Stimulated activated CD4-positive, alpha-beta T cell treated with anti-CD3 and anti-CD28 coated beads, Interleukin-12 subunit alpha, Interleukin-12 subunit beta, amount 100 ng/mL, for 4 hours (primary cell): ENCODE measurements around the gene GALR1.
"Not testable (repeated sequence)": the region's sequence is repeated elsewhere in the genome, so short reads cannot be mapped to it uniquely, and the experiment has no call there.

Experiments
- DNase-seq: peaks from one replicate; pipeline ENCODE4 v3.0.0-alpha.2; 2020

Gene GALR1

DNA sequence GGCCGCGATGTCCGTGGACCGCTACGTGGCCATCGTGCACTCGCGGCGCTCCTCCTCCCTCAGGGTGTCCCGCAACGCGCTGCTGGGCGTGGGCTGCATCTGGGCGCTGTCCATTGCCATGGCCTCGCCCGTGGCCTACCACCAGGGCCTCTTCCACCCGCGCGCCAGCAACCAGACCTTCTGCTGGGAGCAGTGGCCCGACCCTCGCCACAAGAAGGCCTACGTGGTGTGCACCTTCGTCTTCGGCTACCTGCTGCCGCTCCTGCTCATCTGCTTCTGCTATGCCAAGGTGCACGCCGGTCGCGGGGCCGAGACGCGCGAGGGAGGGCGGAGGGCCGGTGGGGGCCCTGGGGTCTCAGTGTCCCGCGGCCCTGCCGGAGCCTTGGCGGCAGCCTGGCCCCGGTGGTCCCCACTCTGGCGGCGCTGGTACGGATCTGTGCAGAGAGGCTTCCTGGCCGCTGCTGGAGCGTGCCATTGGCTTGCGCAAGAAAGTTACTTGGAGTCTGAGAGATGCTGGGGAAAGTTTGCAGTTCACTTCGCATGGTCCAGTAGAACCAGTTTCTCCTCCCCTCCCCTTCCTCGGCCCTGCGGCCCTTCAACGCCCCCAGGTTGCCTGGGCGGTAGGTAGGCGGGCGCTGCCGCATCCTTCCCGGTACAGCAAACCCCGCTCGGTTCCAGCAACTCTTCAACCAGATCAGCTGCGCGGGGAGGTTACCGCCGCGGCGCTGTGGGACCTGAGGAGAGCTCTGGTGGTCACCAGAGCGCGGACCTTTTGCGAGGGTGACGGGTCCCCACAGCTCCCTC is 1.5 kb downstream of the GALR1 start:
- no peak for DNase-seq

DNA sequence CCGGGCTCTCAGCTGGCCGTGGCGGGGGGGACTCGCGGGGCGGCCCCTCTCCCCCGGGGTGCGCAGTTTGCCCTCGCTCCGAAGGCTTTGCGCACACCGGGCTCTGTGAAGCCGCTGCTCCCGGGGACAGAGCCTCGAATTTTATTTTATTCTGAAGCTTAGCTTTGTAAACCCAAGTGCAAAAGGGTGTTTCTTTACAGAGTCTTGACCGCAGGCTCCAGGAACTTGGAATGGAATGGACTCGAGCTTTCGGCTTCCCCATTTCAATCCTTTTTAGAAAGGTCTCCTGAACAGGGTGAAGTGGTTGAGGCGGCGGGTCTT is 2.0 kb downstream of the GALR1 start:
- no peak for DNase-seq

DNA sequence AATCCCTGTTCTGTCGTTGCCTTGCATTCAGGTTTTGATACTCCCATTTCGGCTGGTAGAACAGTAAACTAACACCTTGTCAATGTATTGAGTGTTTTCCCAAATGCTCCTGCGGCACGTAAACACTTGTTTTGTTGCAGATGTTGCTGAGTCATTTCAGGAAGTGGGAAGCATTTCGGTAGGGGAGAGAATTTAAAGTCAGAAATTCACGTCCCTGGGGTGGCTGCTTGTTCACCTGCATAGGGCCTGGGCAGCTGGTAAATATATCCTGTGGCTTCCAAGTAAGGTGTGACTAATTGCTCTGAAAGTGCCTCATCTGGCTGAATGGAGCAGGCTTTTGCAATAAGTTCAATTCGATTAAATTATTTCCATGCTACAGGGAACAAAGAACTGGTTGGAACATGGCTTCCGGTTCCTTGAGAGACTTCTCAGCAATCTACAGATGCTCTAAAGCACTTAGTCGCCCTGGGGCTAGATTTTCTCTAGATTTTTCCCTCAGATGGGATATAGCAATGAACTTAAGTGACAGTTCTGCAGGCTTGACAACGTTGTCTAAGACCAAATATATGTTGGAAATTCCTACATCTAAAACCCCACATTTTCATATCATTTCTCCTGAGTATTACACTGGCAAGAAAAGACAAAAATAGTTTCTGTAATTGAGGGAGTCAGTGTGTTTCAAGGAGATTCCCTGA is 5.2 kb downstream of the GALR1 start:
- DNase-seq = no peak

DNA sequence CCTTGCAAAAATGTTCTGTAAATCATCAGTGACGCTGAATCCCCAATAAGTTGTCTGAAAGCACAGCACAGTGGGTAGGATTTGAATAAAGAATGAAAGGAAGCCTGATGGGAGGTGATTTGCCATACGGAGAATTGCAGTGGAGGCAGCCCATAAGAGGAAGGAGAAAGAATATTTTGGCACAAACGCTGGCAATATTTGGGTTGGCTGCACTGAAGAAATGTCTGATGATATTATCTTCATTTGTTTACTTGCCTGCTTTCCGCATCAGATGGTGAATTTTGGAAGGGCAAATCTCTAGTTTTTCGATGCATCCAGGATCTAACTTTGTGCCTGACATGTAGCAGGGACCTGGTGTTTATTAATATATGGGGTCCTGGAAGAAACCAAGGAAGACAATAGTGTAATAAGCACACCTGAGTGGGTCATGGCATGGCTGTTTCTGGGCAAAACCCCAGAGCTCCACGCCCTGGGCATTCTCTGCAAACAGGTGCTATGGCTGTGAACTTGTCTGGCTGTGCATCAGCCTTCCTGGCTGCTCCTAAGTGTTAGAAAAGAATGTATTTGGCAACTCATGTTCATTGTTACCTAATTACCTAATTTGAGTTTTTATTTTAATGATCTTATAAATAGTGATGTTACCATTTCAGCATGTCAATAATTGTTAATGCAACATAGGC is 5.9 kb downstream of the GALR1 start:
- DNase-seq = no peak

DNA sequence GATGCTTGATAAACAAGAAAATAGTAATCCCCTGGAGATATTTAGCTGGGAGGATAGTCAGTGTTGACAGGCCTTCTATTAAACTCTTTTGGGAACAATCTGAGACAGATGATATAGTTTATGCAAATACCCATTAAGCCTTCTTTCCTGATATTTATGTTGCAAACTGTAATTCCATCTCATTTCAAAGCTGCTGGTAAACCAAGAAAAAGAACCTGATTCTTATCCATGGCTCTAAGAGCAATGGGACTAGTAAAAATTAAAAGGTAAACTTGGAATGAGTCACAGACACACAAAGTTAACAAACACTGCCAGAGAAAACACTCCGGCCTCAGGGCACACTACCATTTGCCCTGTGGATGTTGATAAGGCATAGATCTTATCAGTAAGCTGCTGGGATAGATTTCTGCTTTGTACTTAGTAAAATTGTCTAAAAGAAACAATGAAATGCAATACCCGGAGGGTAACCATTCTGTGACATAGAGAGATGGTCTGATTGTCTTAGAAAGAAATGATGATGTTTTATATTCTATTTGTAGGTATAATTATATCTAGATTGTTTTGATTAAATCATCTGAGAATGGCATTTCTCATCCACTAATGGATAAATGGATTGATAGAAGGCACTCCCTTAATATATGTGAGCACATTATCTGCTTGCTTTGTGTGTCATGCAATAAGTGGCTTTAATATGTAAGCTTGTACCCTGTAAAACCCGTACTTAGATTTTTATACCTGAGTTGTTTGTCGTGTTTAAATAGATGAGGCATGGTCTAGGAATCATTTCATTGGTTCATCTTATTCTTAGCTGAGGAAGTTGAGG is 13.2 kb downstream of the GALR1 start:
- DNase-seq = no peak

DNA sequence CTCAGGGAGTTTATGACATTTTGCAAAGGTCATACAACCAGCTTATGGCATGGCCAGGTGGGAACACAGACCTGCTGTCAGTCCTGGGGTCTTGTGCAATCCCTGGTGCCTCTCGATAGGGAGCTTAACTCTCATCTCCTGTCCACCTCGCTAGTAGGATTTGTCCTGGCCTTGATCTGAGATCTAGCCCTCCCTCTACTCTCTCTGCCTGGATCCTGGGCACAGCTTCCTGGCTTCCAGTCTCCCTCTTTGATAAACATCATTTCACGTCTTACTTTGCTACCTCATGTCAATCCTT is 13.8 kb downstream of the GALR1 start:
- no peak for DNase-seq

DNA sequence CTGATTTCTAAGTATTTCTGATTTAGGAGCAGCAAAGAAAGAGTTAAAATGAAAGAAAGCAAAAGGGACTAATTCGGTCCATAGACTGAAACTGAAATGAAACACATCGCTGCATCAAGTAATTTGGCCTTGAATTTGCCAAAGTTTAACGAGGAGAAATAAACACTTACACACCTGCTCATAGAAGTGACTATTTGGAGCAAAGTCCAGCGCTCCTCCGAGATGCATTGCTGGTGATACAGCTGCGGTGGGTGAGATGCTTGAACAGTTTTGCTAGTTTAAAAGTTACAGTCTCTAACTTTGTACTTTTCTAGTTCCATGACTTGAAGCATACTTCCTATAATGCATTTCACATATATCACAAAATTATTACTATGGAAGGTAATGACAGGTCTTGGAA is 18.3 kb downstream of the GALR1 start:
- no peak for DNase-seq

DNA sequence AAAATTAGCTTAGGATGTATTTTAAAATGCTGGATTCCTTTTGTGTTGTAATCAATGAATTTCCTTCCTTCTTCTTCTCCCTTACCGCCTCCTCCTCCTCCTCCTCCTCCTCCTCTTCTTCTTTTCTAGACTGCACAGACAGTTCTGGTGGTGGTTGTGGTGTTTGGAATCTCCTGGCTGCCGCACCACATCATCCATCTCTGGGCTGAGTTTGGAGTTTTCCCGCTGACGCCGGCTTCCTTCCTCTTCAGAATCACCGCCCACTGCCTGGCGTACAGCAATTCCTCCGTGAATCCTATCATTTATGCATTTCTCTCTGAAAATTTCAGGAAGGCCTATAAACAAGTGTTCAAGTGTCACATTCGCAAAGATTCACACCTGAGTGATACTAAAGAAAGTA is 18.8 kb downstream of the GALR1 start:
- DNase-seq = no peak

DNA sequence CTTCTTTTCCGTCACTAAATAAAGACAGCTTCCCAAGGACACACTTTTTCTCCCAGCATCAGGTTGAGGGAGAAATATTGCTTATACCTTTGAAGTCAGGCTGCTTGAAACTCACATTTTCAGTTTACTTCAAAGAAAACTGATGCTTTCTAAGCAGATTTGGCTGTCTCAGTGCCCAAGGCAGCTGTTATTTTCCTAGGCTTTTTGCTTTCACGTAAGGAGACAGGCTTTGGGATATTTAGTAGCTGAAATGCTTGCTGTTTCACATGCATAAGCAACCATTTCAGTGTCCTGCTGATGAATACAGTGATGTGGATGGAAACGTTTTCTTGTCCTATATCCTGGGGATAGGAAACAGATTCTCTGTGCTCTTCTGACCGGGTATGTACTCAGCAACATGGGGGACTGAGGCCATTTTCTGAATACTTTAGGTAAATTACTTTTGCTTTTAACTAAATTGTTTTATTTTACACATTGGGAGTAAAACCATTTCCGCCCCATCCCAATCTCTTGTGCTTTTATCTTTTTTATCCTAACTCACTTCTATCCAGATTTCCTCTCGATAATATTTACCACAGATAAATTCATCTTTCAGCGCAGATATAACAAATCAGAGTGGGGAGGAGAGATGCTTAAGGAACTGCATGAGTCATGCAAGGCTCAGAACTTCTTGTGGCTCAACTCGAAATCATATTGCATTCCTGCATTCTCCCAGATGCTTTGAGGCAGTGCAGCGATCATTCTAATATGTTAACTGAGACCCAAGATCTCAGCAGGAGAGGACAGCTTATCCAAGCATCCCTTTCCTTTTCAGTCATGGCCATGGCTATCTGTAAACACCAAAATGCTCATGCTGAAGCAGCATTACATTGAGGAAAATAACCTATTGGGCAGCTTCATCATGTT is 22.2 kb downstream of the GALR1 start:
- no peak for DNase-seq

DNA sequence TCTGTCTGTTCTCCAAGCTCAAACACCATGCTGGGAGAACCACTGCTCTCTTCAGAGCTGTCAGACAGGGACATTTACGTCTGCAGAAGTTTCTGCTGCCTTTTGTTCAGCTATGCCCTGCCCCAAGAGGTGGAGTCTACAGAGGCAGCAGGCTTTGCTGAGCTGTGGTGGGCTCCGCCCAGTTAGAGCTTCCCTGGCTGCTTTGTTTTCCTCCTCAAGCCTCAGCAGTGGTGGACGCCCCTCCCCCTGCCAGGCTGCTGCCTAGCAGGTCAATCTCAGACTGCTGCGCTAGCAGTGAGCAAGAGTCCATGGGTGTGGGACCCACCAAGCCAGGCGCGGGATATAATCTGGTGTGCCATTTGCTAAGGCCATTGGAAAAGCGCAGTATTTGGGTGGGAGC is 41.2 kb downstream of the GALR1 start:
- not testable (repeated sequence) for DNase-seq

DNA sequence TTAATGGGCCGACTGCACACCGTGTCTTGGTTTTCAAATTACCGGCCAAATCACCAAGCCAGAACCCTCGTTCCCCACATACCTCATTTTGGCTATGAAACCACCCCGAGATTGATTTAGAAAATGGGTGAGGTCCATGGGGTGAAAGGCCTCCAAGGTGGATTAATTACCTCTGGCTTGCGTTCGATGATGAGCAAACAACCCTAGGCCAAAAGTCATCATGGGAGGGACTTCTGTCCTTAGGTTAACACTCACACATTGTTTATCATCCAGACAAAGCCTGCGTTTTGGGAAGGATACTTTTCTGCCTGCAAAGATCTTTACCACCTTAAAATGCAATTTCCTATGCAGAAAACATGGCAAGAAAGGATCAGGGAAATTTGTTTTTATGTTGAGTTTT is 48.5 kb downstream of the GALR1 start:
- no peak for DNase-seq

DNA sequence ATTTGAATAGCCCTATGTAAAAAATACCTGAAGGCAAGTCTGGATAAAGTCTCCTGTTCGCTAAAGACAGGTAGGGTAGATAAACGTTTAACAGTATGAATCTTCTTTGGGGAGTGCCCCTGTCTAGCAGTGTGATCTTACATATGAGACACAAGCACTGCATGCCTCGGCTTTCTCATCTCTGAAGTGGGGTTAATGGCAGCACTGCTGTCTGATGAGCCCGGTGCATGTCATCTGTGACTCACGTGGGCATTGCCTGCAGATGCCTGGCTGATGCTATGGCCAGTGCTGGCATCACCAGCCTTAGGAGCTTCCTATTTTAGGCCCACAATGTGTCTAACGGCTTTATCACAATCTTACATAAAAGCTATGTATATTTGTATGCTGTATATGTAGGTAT is 50.1 kb downstream of the GALR1 start:
- DNase-seq = no peak

DNA sequence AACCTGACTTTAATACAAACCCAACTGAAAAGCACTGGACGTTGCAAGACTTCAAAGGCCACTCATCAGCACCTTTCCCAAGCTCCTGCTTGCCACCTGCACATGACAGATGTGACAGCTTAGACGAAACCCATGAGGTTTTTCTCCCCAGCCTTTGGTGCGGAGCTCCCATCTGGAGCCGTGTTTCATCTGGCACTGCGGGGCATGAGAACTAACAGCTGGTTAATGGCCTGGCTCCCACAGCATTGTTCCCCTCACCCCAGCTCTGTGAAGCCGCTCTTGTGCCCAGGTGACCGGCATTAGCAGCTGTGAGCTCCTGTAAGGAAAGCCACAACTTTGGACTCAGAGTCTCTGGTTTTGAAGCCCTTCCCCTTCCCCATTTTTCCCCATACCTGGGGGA is 50.9 kb downstream of the GALR1 start:
- no peak for DNase-seq

DNA sequence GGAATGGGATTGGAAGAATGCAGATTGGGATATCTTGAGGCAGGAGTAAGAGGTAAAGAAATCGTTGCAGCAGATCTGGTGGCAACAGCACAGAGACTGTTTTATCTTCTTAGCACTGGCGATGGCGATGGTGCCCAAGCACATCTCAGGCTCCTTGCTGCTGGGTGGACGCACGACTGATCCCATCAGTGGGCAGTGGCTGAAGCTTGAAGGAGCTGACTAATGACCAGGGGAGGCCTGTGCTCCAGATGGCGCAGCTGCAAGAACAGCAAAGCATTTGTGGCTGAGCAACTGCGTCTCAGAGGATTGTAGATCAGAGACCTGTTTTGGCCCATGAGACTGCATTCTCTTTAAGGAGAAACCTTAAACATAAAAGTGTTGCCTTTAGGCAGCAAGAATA is 54.6 kb downstream of the GALR1 start:
- DNase-seq = no peak

DNA sequence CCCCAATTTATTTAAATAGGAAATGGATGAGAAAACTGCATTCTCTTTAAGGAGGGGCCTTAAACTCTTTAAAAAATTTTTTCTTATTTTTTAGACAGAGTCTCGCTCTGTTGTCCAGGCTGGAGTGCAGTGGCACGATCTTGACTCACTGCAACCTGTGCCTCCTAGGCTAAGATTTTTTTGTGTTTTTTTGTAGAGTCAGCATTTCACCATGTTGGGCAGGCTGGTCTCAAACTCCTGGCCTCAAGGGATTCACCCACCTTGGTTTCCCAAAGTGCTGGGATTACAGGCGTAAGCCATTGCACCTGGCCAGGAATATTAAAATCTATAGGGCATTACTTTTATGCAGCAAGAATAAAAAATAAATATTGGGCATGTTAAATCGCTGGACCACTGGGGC is 56.0 kb downstream of the GALR1 start:
- no peak for DNase-seq

DNA sequence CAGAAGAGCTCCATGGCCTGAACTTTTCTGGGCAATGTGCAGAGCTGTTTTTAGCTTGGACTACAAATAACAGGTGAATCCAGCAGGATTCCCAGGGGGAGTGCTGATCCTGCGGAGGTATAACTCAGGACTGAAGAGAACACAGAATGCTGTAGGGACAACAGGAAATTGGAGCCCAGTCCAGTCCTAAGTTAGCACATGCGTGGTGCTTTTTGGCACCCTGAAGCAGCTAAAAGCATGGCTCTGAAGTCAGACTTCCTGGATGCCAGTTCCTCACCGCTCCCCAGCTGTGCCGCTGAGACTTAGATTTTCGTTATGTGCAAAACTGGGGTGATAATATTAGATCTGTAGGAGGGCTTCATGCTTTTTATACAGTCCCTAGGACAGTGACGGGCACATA is 58.6 kb downstream of the GALR1 start:
- no peak for DNase-seq

DNA sequence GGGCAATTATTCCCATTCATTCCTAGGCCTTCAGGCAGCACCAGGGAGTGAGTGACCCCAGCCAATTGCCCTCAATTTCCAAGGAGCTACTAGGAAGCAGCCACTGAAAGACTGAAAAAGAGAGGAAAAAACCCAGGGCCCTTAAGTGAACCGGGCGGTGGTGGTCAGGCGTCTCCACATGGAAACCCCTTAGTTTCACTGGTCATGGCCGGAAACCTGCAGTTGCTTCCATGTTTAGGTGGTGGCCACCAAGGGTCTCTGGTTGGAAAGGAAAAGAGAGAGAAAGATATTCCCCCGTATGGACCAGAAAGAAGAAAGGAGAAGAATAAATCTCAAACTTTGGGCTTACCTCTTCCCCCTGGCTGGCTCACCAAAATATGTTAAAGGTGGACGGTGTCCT is 64.9 kb downstream of the GALR1 start:
- DNase-seq = no peak

DNA sequence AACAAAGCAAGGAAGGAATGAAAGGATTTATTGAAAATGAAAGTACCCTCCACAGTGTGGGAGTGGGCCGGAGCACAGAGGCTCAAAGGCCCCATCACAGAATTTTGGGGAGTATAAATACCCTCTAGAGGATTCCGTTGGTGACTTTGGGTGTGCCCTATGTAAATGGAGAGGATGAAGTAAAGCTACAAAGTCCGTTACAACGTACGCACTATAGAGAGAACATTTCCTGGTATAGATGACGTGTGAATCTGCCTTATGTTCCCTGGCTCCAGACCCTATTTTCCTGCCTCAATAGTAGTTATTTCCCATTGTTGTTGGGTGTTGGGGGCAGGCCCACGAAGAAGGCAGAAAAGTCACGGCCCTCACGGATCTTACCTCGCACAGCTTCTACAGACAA is 65.3 kb downstream of the GALR1 start:
- DNase-seq = no peak

DNA sequence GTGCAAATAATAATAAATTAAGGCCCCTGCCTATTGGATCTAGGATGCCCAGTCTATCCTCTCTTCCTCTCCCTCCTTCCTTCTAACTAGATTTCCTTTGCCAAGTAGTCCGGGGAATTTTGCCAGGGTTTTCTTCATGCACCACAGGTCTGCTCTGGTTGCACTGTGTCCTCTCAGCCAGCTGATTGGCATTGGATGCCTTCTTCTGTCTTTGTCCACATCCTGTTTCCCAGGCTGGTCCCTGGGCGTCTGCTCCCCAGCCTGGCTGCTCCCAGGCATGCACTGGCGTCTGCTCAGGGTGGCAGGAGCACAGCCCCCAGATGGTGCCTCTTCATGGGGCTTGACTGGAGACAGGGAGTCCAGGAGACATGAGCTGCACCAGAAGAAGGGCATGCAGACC is 66.4 kb downstream of the GALR1 start:
- no peak for DNase-seq

DNA sequence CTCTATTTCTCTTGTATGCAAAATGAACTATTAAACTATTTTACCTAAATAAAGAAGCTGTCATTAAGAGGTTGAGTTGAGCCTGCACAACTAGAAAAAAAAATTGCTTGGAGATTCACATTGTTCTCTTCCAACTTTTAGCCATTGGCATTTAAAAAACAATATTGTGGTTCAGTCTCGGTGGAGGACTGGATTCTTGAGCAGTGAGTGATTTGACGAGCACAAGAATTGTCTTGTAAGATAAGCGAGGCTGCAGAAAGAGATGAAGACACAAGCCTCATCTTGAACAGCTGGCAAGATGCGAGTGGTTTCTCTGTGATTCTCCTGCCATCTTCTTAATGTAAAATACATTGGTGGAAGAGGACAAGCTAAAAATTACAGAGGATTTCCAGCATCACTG is 67.0 kb downstream of the GALR1 start:
- DNase-seq = no peak

DNA sequence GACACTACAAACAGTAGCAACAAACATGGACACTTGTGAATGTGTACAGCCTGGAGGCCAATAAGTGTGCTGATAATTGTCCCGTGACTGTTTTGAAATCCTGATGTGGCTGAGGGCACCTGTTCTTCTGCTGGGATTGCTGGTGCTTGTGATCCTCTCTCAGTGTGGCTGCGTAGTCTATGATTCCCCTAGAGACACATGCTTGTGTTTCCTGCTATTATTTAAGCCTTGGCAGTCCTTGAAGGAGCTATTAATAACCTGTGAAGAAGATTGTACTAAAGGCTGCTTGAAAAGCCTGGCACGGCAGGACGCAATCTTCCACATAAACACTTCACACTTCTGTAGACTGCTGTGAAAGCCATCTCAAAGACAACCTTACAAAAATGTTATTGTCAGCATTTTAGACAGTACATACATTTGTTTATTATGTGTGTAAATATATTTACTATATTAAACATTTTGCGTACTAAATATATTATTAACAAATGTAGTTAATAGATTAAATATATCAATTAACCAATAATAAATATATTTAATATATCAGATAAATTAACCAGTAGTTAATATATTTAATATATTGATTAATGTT is 71.4 kb downstream of the GALR1 start:
- no peak for DNase-seq
